Smooth muscle cell (in vitro differentiated cells): ENCODE results near the gene ANKRD2. TPM values are rescaled to one million over a fixed set of nuclear protein-coding genes. Genes with fewer than 3 reads are reported as not detected.

Experiments
- DNase-seq: peaks from one replicate; lab custom pipeline; 2025; ENCODE audit not compliant: unreplicated experiment; lab: John Stamatoyannopoulos, UW
- H2AFZ ChIP-seq: fragments of 200-600 bp; sonication (generic); 2 replicates; pipeline ENCODE4 v1.6.0; 2016; ENCODE audit warnings: antibody characterized with exemption, low read depth, mild to moderate bottlenecking
- H3F3A ChIP-seq: fragments of 200-600 bp; sonication (generic); 2 replicates; pipeline ENCODE4 v1.6.0; 2017; ENCODE audit warnings: antibody characterized with exemption, low read depth
- H3K27ac ChIP-seq: fragments of 200-600 bp; sonication (generic); 2 replicates; pipeline ENCODE4 v1.5.1; 2016; ENCODE audit warnings: low read depth, mild to moderate bottlenecking
- H3K27me3 ChIP-seq: fragments of 200-600 bp; sonication (generic); 2 replicates; pipeline ENCODE4 v1.6.1; 2016; ENCODE audit warnings: low read depth, mild to moderate bottlenecking
- H3K36me3 ChIP-seq: fragments of 200-600 bp; sonication (generic); 2 replicates; pipeline ENCODE4 v1.5.1; 2016; ENCODE audit warnings: low read depth
- H3K4me1 ChIP-seq: fragments of 200-600 bp; sonication (generic); 2 replicates; pipeline ENCODE4 v1.5.1; 2016; ENCODE audit warnings: low read depth
- H3K4me2 ChIP-seq: fragments of 200-600 bp; sonication (generic); 2 replicates; pipeline ENCODE4 v1.6.0; 2016; ENCODE audit warnings: mild to moderate bottlenecking
- H3K4me3 ChIP-seq: fragments of 200-600 bp; sonication (generic); 2 replicates; pipeline ENCODE4 v1.5.1; 2016; ENCODE audit warnings: mild to moderate bottlenecking
- H3K79me2 ChIP-seq: fragments of 200-600 bp; sonication (generic); 2 replicates; pipeline ENCODE4 v1.6.0; 2016; ENCODE audit warnings: low read depth, mild to moderate bottlenecking
- H3K9ac ChIP-seq: fragments of 200-600 bp; sonication (generic); 2 replicates; pipeline ENCODE4 v1.6.0; 2016; ENCODE audit warnings: low read depth
- H3K9me3 ChIP-seq: fragments of 200-600 bp; sonication (generic); replicated peaks from 2 replicates; pipeline ENCODE4 v1.5.1; 2016; ENCODE audit warnings: low read depth
- H4K20me1 ChIP-seq: fragments of 200-600 bp; sonication (generic); 2 replicates; pipeline ENCODE4 v1.6.0; 2016; ENCODE audit warnings: low read depth
- CTCF ChIP-seq: fragments of 200-600 bp; sonication (generic); IDR thresholded peaks from 2 replicates; pipeline ENCODE4 v1.5.1; 2017; ENCODE audit warnings: borderline replicate concordance, mild to moderate bottlenecking, antibody characterized with exemption; ENCODE audit not compliant: insufficient read depth, poor library complexity, severe bottlenecking
- WGBS: methylation state at CpG from one replicate; pipeline ENCODE4 v1.1.7; 2016; ENCODE audit warnings: low lambda C conversion rate; 5-methylcytosine and 5-hydroxymethylcytosine counted together
- polyA plus RNA-seq: library from polyadenylated mRNA; unstranded; fragments of >200 nt; fragmentation: Nextera tagmentation; extraction: Ambion mirVana; gene quantifications from 2 replicates; pipeline ENCODE4 v1.2.1, GENCODE V29; 2016
- total RNA-seq: library from RNA; depleted of rRNA; stranded (reverse); fragments of >200 nt; gene quantifications from 2 replicates; pipeline ENCODE4 v1.2.3, GENCODE V29; 2014

Gene ANKRD2
- total and polyA plus RNA-seq, 2 experiments from 2014 or later = 0.30 TPM; not detected in 1

- H3K4me3 ChIP-seq = no peak overlapping the region
These were observed 5.7 kb downstream of the ANKRD2 start for GRCh38 chr10:97578171-97578844.

GRCh38 chr10:97580421-97581367 is 8.1 kb downstream of the ANKRD2 start:
- no peak for DNase-seq
- 92% methylated on average over 9 of the region's 9 CpGs for WGBS

More at GRCh38 chr10:97578171-97578844, 5.7 kb downstream of the ANKRD2 start:
- no peak for TF ChIP-seq CTCF
- WGBS = 96% methylated on average over 22 of the region's 40 CpGs
- no peak overlapping the region for H3K9ac ChIP-seq
- H3K4me2 ChIP-seq = no peak overlapping the region
- DNase-seq = no peak
- H2AFZ ChIP-seq = no peak overlapping the region
- H3K79me2 ChIP-seq = no peaks in the 10 kb centered on the region
- no peaks in the 10 kb centered on the region for H4K20me1 ChIP-seq
- H3K27ac ChIP-seq = no peak overlapping the region
- H3K9me3 ChIP-seq = no peaks in the 10 kb centered on the region
- H3F3A ChIP-seq = no peaks in the 10 kb centered on the region
- no peaks in the 10 kb centered on the region for H3K4me1 ChIP-seq
- no peaks in the 10 kb centered on the region for H3K36me3 ChIP-seq
- H3K27me3 ChIP-seq = no peaks in the 10 kb centered on the region

GRCh38 chr10:97582169-97582568 is 9.6 kb downstream of the ANKRD2 start:
- Histone ChIP-seq H4K20me1 (no peaks in the 10 kb centered on the region), H3K4me3 (no peak overlapping the region), H3K27me3 (no peaks in the 10 kb centered on the region), H3K79me2 (no peaks in the 10 kb centered on the region), H3K27ac (no peak overlapping the region), H2AFZ (no peak overlapping the region), H3K4me2 (no peak overlapping the region), H3K9me3 (no peaks in the 10 kb centered on the region), H3K4me1 (no peaks in the 10 kb centered on the region), H3K36me3 (no peaks in the 10 kb centered on the region), H3F3A (no peaks in the 10 kb centered on the region), H3K9ac (no peak overlapping the region)
- no peak for TF ChIP-seq CTCF
- DNase-seq = no peak
- 97% methylated on average over 8 of the region's 8 CpGs for WGBS

More at GRCh38 chr10:97580421-97581367, 8.1 kb downstream of the ANKRD2 start:
- no peaks in the 10 kb centered on the region for H3K4me1 ChIP-seq
- no peak overlapping the region for H3K9ac ChIP-seq
- no peak overlapping the region for H3K4me3 ChIP-seq
- no peaks in the 10 kb centered on the region for H3K27me3 ChIP-seq
- no peaks in the 10 kb centered on the region for H3K36me3 ChIP-seq
- no peaks in the 10 kb centered on the region for H3K79me2 ChIP-seq
- no peak overlapping the region for H3K27ac ChIP-seq
- H4K20me1 ChIP-seq = no peaks in the 10 kb centered on the region
- no peak overlapping the region for H3K4me2 ChIP-seq
- no peak for TF ChIP-seq CTCF
- no peaks in the 10 kb centered on the region for H3K9me3 ChIP-seq
- H3F3A ChIP-seq = no peaks in the 10 kb centered on the region
- H2AFZ ChIP-seq = no peak overlapping the region
